ENCODE data around the gene SPAG9.

- no peak for TF ChIP-seq CTCF (IDR thresholded peaks at IDR 0.05; ENCODE audit: control extremely low read depth in 1 of 3, insufficient read depth in 1 of 3, low read depth in 1 of 3, low read length in 3 of 3)
- TF ChIP-seq CHD2 (IDR thresholded peaks at IDR 0.05; ENCODE audit: low read length): no peak
- TF ChIP-seq POLR2A (IDR thresholded peaks at IDR 0.05; ENCODE audit: control extremely low read depth in 1 of 2, low read depth in 2 of 2, low read length in 2 of 2): no peak
- TF ChIP-seq SAP30 (IDR thresholded peaks at IDR 0.05; ENCODE audit: insufficient read depth, insufficient replicate concordance, low read length): no peak
- TF ChIP-seq TCF12 (IDR thresholded peaks at IDR 0.05; ENCODE audit: low read depth, low read length): no peak
- TF ChIP-seq SP1 (IDR thresholded peaks at IDR 0.05; ENCODE audit: low read depth, low read length): no peak
- no peak for TF ChIP-seq SUZ12 (IDR thresholded peaks at IDR 0.05; ENCODE audit: low read length)
- no peak for TF ChIP-seq HDAC2 (IDR thresholded peaks at IDR 0.05; ENCODE audit: borderline replicate concordance in 1 of 2, low read depth in 2 of 2, low read length in 2 of 2)
- no peak for TF ChIP-seq ATF3 (IDR thresholded peaks at IDR 0.05; ENCODE audit: insufficient read depth, low read depth, low read length)
- TF ChIP-seq BACH1 (IDR thresholded peaks at IDR 0.05; ENCODE audit: low read length): no peak
Measured at GRCh38 chr17:50966163-50966666, 154.5 kb downstream of the SPAG9 start.

Data from H1 (cell line).